HEK293T (cell line): ENCODE results near the gene IRF1.

Experiments
- CTCF ChIA-PET: fragments of 350-600 bp; formaldehyde crosslinking; extraction: SDS; loops from one replicate; lab custom pipeline; 2021; ENCODE audit warnings: antibody characterized with exemption, inconsistent platforms; lab: Yijun Ruan, JAX
- POLR2A ChIA-PET: fragments of 350-600 bp; formaldehyde crosslinking; extraction: SDS; loops from one replicate; lab custom pipeline; 2020; ENCODE audit warnings: antibody characterized with exemption, inconsistent platforms; lab: Yijun Ruan, JAX
- DNase-seq: peaks from one replicate; pipeline ENCODE4 v3.0.0; 2012; ENCODE audit warnings: mixed read lengths; ENCODE audit errors: extremely low spot score
- ARNT ChIP-seq: fragments of 450-650 bp; IDR thresholded peaks from 2 replicates; pipeline ENCODE4 v1.6.1; 2017; ENCODE audit warnings: mild to moderate bottlenecking
- BHLHE40 ChIP-seq: fragments of 450-650 bp; IDR thresholded peaks from 2 replicates; pipeline ENCODE4 v1.6.1; 2016; ENCODE audit warnings: mild to moderate bottlenecking, moderate library complexity, borderline replicate concordance
- CTBP1 ChIP-seq: fragments of 450-650 bp; IDR thresholded peaks from 2 replicates; pipeline ENCODE4 v1.6.1; 2016; ENCODE audit warnings: borderline replicate concordance
- ELF4 ChIP-seq: fragments of 450-650 bp; IDR thresholded peaks from 2 replicates; pipeline ENCODE4 v1.6.1; 2017; ENCODE audit warnings: antibody characterized with exemption
- FOXA1 ChIP-seq: fragments of 450-650 bp; IDR thresholded peaks from 2 replicates; pipeline ENCODE4 v1.6.1; 2016; ENCODE audit warnings: mild to moderate bottlenecking
- FOXK2 ChIP-seq: fragments of 450-650 bp; IDR thresholded peaks from 2 replicates; pipeline ENCODE4 v1.6.1; 2016; ENCODE audit warnings: mild to moderate bottlenecking
- FOXM1 ChIP-seq: fragments of 450-650 bp; IDR thresholded peaks from 2 replicates; pipeline ENCODE4 v1.6.1; 2017; ENCODE audit warnings: mild to moderate bottlenecking, borderline replicate concordance
- HDGF ChIP-seq: fragments of 450-650 bp; IDR thresholded peaks from 2 replicates; pipeline ENCODE4 v1.6.1; 2017; ENCODE audit warnings: antibody characterized with exemption, borderline replicate concordance
- L3MBTL2 ChIP-seq: fragments of 450-650 bp; conservative IDR thresholded peaks from 2 replicates; pipeline ENCODE4 v1.6.1; 2016; ENCODE audit warnings: mild to moderate bottlenecking
- LEF1 ChIP-seq: fragments of 450-650 bp; IDR thresholded peaks from 2 replicates; pipeline ENCODE4 v1.6.1; 2017; ENCODE audit warnings: mild to moderate bottlenecking, borderline replicate concordance
- NFRKB ChIP-seq: fragments of 450-650 bp; IDR thresholded peaks from 2 replicates; pipeline ENCODE4 v1.6.1; 2016; ENCODE audit warnings: mild to moderate bottlenecking, moderate library complexity
- PKNOX1 ChIP-seq: fragments of 450-650 bp; IDR thresholded peaks from 2 replicates; pipeline ENCODE4 v1.6.1; 2016
- SP1 ChIP-seq: fragments of 450-650 bp; IDR thresholded peaks from 2 replicates; pipeline ENCODE4 v1.6.1; 2017
- SUZ12 ChIP-seq: fragments of 450-650 bp; IDR thresholded peaks from 2 replicates; pipeline ENCODE4 v1.6.1; 2016; ENCODE audit warnings: mild to moderate bottlenecking
- TARDBP ChIP-seq: fragments of 450-650 bp; IDR thresholded peaks from 2 replicates; pipeline ENCODE4 v1.6.1; 2016
- ZNF384 ChIP-seq: fragments of 450-650 bp; IDR thresholded peaks from 2 replicates; pipeline ENCODE4 v1.6.1; 2016

IRF1 gene

GRCh38 chr5:132470010-132470392 lies 20.6 kb downstream of the IRF1 start:
- no peak for DNase-seq
- ChIA-PET POLR2A (interaction anchor here (0.8 kb wide), 1 partner anchor 26 kb away, joined by 3 read pairs; no protein-coding TSS in a partner anchor), CTCF (no interaction called here)
- TF ChIP-seq PKNOX1 (no peak), FOXK2 (no peak), CTBP1 (no peak), SUZ12 (no peak), ELF4 (no peak), ZNF384 (no peak), HDGF (no peak), ARNT (no peak), FOXM1 (no peak), L3MBTL2 (no peak), TARDBP (no peak), BHLHE40 (no peak), FOXA1 (no peak), LEF1 (no peak), NFRKB (no peak), SP1 (no peak)

- ChIA-PET CTCF (interaction anchor here (0.5 kb wide), 1 partner anchor 54 kb away, joined by 4 read pairs; no protein-coding TSS in a partner anchor), POLR2A (interaction anchor here (0.8 kb wide), 1 partner anchor 26 kb away, joined by 3 read pairs; no protein-coding TSS in a partner anchor)
- no peak for DNase-seq
- no peak for TF ChIP-seq HDGF
- TF ChIP-seq SP1 = no peak
- no peak for TF ChIP-seq PKNOX1
- TF ChIP-seq FOXA1 = no peak
Observed at GRCh38 chr5:132469380-132470009, 21.1 kb downstream of the IRF1 start.

GRCh38 chr5:132468656-132469379 lies 21.8 kb downstream of the IRF1 start:
- ChIA-PET CTCF (interaction anchor here (0.5 kb wide), 1 partner anchor 53 kb away, joined by 4 read pairs; no protein-coding TSS in a partner anchor), POLR2A (interaction anchor here (0.8 kb wide), 1 partner anchor 27 kb away, joined by 3 read pairs; no protein-coding TSS in a partner anchor)
- no peak for DNase-seq
- no peak for TF ChIP-seq ZNF384
- TF ChIP-seq HDGF = no peak
- no peak for TF ChIP-seq NFRKB
- no peak for TF ChIP-seq SUZ12
- TF ChIP-seq FOXK2 = no peak
- no peak for TF ChIP-seq FOXA1
- TF ChIP-seq ARNT = no peak
- TF ChIP-seq LEF1 = no peak
- no peak for TF ChIP-seq ELF4
- no peak for TF ChIP-seq BHLHE40
- TF ChIP-seq PKNOX1 = no peak
- TF ChIP-seq SP1 = no peak
- TF ChIP-seq L3MBTL2 = no peak
- no peak for TF ChIP-seq CTBP1
- TF ChIP-seq TARDBP = no peak
- TF ChIP-seq FOXM1 = no peak

- TF ChIP-seq CTBP1 (no peak), FOXM1 (no peak), ARNT (no peak), ZNF384 (no peak), ELF4 (no peak), SUZ12 (no peak), LEF1 (no peak), HDGF (no peak)
- ChIA-PET POLR2A (interaction anchor here (0.6 to 1.2 kb wide), 4 partner anchors 12 to 30 kb away, joined by 3 to 4 read pairs (median 3); partner anchors contain the start of gene IRF1), CTCF (interaction anchor here (1.3 kb wide), 1 partner anchor 44 kb away, joined by 3 read pairs; no protein-coding TSS in a partner anchor)
- DNase-seq = no peak
Observed at GRCh38 chr5:132467287-132467984, 23.1 kb downstream of the IRF1 start.
